ENCODE measurements around the gene OR10H5.

OR10H5 gene, protein sequence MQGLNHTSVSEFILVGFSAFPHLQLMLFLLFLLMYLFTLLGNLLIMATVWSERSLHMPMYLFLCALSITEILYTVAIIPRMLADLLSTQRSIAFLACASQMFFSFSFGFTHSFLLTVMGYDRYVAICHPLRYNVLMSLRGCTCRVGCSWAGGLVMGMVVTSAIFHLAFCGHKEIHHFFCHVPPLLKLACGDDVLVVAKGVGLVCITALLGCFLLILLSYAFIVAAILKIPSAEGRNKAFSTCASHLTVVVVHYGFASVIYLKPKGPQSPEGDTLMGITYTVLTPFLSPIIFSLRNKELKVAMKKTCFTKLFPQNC

DNA sequence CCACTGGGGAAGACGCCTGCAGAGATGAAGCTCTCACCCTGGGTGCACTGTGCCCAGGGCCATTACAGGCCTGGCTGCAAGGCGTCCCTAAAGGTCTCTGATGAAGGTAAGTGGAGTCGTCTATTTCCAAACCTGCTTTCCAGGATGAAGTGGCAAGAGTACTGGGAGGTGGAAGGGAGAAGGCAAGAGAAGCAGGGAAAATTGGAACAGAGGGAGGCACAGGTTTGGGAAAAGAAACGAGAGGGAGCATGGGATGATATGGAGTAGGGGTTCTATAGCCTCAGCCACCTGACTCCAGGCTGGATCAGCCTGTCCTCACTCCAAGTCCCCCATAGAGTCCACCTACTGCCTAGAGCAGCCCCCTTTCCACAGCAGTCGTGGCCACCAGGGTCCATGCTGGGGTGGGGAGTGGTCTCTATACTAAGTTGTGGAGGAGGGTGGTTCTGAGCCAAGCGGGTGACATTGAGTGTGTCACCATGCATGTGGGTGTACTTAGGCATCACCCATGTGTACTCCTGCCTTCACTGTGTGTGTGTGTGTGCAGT is at the start of gene OR10H5:
Gene OR10H5 (plus strand): TSS at position 51 of the 545 bp plus-strand sequence. CDS start 6,388 bp downstream, outside the sequence.
- TF ChIP-seq FOXK2 (IDR thresholded peaks at IDR 0.05): no peak
- TF ChIP-seq FOXA1 (IDR thresholded peaks at IDR 0.05): no peak
- no peak for TF ChIP-seq CTBP1 (IDR thresholded peaks at IDR 0.05; ENCODE audit: borderline replicate concordance)
- TF ChIP-seq ARNT (IDR thresholded peaks at IDR 0.05): no peak
- TF ChIP-seq ELF4 (IDR thresholded peaks at IDR 0.05): no peak
- TF ChIP-seq NFRKB (IDR thresholded peaks at IDR 0.05): no peak
- TF ChIP-seq LEF1 (IDR thresholded peaks at IDR 0.05; ENCODE audit: borderline replicate concordance): no peak
- TF ChIP-seq FOXM1 (IDR thresholded peaks at IDR 0.05; ENCODE audit: borderline replicate concordance): no peak
- TF ChIP-seq, protein P1, sequence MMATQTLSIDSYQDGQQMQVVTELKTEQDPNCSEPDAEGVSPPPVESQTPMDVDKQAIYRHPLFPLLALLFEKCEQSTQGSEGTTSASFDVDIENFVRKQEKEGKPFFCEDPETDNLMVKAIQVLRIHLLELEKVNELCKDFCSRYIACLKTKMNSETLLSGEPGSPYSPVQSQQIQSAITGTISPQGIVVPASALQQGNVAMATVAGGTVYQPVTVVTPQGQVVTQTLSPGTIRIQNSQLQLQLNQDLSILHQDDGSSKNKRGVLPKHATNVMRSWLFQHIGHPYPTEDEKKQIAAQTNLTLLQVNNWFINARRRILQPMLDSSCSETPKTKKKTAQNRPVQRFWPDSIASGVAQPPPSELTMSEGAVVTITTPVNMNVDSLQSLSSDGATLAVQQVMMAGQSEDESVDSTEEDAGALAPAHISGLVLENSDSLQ (IDR thresholded peaks at IDR 0.05): no peak
- no peak for TF ChIP-seq ZNF384 (IDR thresholded peaks at IDR 0.05)
- no peak for TF ChIP-seq BHLHE40 (IDR thresholded peaks at IDR 0.05; ENCODE audit: borderline replicate concordance)
- TF ChIP-seq SP1 (IDR thresholded peaks at IDR 0.05): no peak
- no peak for TF ChIP-seq HDGF (IDR thresholded peaks at IDR 0.05; ENCODE audit: borderline replicate concordance)
- TF ChIP-seq SUZ12 (IDR thresholded peaks at IDR 0.05): no peak
- TF ChIP-seq L3MBTL2 (conservative IDR thresholded peaks at IDR 0.05): no peak
- TF ChIP-seq TARDBP (IDR thresholded peaks at IDR 0.05): no peak
- CTCF ChIA-PET: interaction anchor here (0.6 kb wide), 1 partner anchor 762 kb away, joined by 3 read pairs; no protein-coding TSS in a partner anchor
- DNase-seq (ENCODE audit: extremely low spot score): no peak
- POLR2A ChIA-PET: no interaction called here

DNA sequence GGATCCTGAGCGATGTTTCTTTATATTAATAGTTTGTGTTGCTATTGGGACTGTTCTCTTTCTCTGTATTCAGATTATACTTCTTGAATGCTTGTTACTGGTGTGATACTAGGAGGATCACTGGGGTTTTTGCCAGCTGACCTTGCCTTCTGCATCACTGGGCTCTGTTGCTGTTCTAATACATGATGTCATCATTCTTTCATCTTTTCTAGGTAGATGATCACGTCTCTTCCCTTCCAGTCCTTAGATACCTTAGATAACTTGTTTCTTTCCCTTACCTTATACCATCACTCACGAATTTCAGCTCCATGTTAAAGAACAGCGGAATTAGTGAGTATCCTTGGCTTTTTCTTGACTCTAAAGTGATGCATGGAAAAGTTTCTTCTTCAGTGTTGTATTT is 49.7 kb upstream of the OR10H5 start, which contains the start of gene OR10H3:
Gene OR10H3 (plus strand): TSS at position 264 of the 400 bp plus-strand sequence. CDS start 3,408 bp downstream, outside the sequence.
- TF ChIP-seq NFRKB (IDR thresholded peaks at IDR 0.05): no peak
- TF ChIP-seq FOXA1 (IDR thresholded peaks at IDR 0.05): no peak
- TF ChIP-seq SP1 (IDR thresholded peaks at IDR 0.05): no peak
- no peak for TF ChIP-seq ELF4 (IDR thresholded peaks at IDR 0.05)
- TF ChIP-seq SUZ12 (IDR thresholded peaks at IDR 0.05): no peak
- no peak for TF ChIP-seq CTBP1 (IDR thresholded peaks at IDR 0.05; ENCODE audit: borderline replicate concordance)
- TF ChIP-seq ARNT (IDR thresholded peaks at IDR 0.05): no peak
- no peak for TF ChIP-seq ZNF384 (IDR thresholded peaks at IDR 0.05)
- TF ChIP-seq FOXM1 (IDR thresholded peaks at IDR 0.05; ENCODE audit: borderline replicate concordance): no peak
- TF ChIP-seq L3MBTL2 (conservative IDR thresholded peaks at IDR 0.05): no peak
- TF ChIP-seq FOXK2 (IDR thresholded peaks at IDR 0.05): no peak
- TF ChIP-seq LEF1 (IDR thresholded peaks at IDR 0.05; ENCODE audit: borderline replicate concordance): no peak
- TF ChIP-seq BHLHE40 (IDR thresholded peaks at IDR 0.05; ENCODE audit: borderline replicate concordance): no peak
- TF ChIP-seq TARDBP (IDR thresholded peaks at IDR 0.05): no peak
- TF ChIP-seq, protein P1 (IDR thresholded peaks at IDR 0.05): no peak
- TF ChIP-seq HDGF (IDR thresholded peaks at IDR 0.05; ENCODE audit: borderline replicate concordance): no peak
- POLR2A ChIA-PET: no interaction called here
- no peak for DNase-seq (ENCODE audit: extremely low spot score)
- CTCF ChIA-PET: no interaction called here

DNA sequence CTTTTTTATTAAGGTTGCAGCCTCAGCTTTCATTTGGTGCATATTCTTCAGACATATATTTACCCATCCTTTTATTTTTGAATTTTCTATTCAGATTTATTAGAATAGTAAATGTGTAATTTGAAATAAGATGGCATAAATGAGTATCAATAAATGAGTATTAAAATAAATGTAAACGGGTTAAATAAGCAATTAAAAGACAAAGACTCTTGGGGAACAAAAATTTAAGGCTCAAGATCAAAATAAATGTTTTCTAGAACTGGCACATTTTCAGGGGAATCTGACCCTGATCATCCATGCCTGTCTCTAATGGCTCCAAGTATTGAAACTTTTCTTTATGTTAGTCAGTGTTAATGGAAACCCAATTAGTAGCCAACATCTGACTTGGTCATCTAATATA is 46.7 kb upstream of the OR10H5 start:
- no peak for TF ChIP-seq HDGF (IDR thresholded peaks at IDR 0.05; ENCODE audit: borderline replicate concordance)
- CTCF ChIA-PET: no interaction called here
- POLR2A ChIA-PET: no interaction called here
- no peak for DNase-seq (ENCODE audit: extremely low spot score)

DNA sequence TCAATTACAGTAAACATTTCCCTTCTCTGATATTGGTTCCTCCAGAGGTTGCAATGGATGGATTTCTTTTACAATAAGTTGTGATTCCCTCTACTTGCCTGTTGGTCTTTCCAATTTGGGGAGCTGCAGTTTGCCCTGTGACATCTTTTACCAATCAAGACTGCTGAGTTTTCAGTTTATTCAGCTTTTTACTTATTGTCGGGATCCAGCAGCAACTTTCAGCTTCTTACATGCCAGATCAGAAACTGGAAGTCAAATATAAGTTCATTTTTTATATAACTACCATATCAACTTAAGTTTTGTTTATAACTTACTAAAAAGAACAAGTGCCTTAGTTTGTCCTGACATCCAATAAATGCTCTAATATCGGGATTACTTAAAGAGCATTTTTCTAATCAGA is 39.2 kb upstream of the OR10H5 start:
- DNase-seq (ENCODE audit: extremely low spot score): no peak
- ChIA-PET CTCF (no interaction called here), POLR2A (no interaction called here)
- TF ChIP-seq, protein P1 (IDR thresholded peaks at IDR 0.05): no peak
- TF ChIP-seq FOXM1 (IDR thresholded peaks at IDR 0.05; ENCODE audit: borderline replicate concordance) (no peak), NFRKB (IDR thresholded peaks at IDR 0.05) (no peak), ZNF384 (IDR thresholded peaks at IDR 0.05) (no peak), CTBP1 (IDR thresholded peaks at IDR 0.05; ENCODE audit: borderline replicate concordance) (no peak), LEF1 (IDR thresholded peaks at IDR 0.05; ENCODE audit: borderline replicate concordance) (no peak)

DNA sequence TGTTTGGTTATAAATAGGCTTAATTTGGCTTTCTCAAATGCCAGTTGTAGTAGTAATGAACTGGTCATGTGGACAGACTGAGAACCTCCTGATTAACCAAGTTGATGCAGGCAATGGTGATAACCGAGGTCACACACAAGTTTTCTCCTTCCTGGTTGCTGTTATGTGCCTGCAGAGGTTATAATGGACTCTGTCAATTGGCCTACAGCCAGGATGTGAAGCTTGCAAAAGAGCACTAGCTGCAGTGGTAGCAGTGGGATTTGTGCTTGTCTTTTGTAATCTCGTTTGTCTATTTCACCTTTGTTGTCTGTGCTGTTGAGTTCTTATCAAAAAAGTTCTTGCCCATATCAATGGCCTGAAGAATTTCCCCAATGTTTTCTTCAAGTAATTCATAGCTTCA is 29.1 kb upstream of the OR10H5 start:
- POLR2A ChIA-PET: no interaction called here
- TF ChIP-seq ELF4 (IDR thresholded peaks at IDR 0.05) (no peak), TARDBP (IDR thresholded peaks at IDR 0.05) (no peak), ZNF384 (IDR thresholded peaks at IDR 0.05) (no peak), NFRKB (IDR thresholded peaks at IDR 0.05) (no peak), L3MBTL2 (conservative IDR thresholded peaks at IDR 0.05) (no peak), FOXM1 (IDR thresholded peaks at IDR 0.05; ENCODE audit: borderline replicate concordance) (no peak), SP1 (IDR thresholded peaks at IDR 0.05) (no peak), LEF1 (IDR thresholded peaks at IDR 0.05; ENCODE audit: borderline replicate concordance) (no peak), ARNT (IDR thresholded peaks at IDR 0.05) (no peak), FOXA1 (IDR thresholded peaks at IDR 0.05) (no peak), BHLHE40 (IDR thresholded peaks at IDR 0.05; ENCODE audit: borderline replicate concordance) (no peak), FOXK2 (IDR thresholded peaks at IDR 0.05) (no peak), CTBP1 (IDR thresholded peaks at IDR 0.05; ENCODE audit: borderline replicate concordance) (no peak), HDGF (IDR thresholded peaks at IDR 0.05; ENCODE audit: borderline replicate concordance) (no peak), SUZ12 (IDR thresholded peaks at IDR 0.05) (no peak)
- TF ChIP-seq, protein P1 (IDR thresholded peaks at IDR 0.05): no peak

More for the DNA sequence above, 29.1 kb upstream of the OR10H5 start:
- DNase-seq (ENCODE audit: extremely low spot score): no peak
- CTCF ChIA-PET: no interaction called here

All from HEK293T (cell line).